KMS-11 (cell line): ENCODE results near the gene LTBP3.

Experiments used
- H2AFZ ChIP-seq: fragments of 200-600 bp; sonication (generic); 2 replicates; pipeline ENCODE4 v1.6.1; 2016; ENCODE audit warnings: antibody characterized with exemption, mixed run types, low read depth
- H3K27ac ChIP-seq: fragments of 200-600 bp; sonication (generic); 2 replicates; pipeline ENCODE4 v1.6.1; 2016; ENCODE audit warnings: mild to moderate bottlenecking, mixed run types
- H3K27me3 ChIP-seq: fragments of 200-600 bp; sonication (generic); 2 replicates; pipeline ENCODE4 v1.6.1; 2017; ENCODE audit warnings: mild to moderate bottlenecking, low read depth, mixed run types, moderate library complexity; ENCODE audit not compliant: insufficient read depth
- H3K36me3 ChIP-seq: fragments of 200-600 bp; sonication (generic); 2 replicates; pipeline ENCODE4 v1.6.1; 2017; ENCODE audit warnings: mild to moderate bottlenecking, mixed run types; ENCODE audit not compliant: insufficient read depth
- H3K4me1 ChIP-seq: fragments of 200-600 bp; sonication (generic); 2 replicates; pipeline ENCODE4 v1.6.1; 2016; ENCODE audit warnings: mild to moderate bottlenecking, low read depth, mixed run types; ENCODE audit not compliant: poor library complexity, severe bottlenecking
- H3K4me2 ChIP-seq: fragments of 200-600 bp; sonication (generic); 2 replicates; pipeline ENCODE4 v1.7.0; 2016; ENCODE audit warnings: mild to moderate bottlenecking, mixed run types
- H3K4me3 ChIP-seq: fragments of 200-600 bp; sonication (generic); IDR thresholded peaks from 2 replicates; pipeline ENCODE4 v1.6.1; 2017; ENCODE audit warnings: low read depth, low read length, mixed read lengths; ENCODE audit not compliant: insufficient read depth
- H3K79me2 ChIP-seq: fragments of 200-600 bp; sonication (generic); 2 replicates; pipeline ENCODE4 v1.6.1; 2016; ENCODE audit warnings: low read depth, mixed run types; ENCODE audit not compliant: insufficient read depth
- H3K9ac ChIP-seq: fragments of 200-600 bp; sonication (generic); 2 replicates; pipeline ENCODE4 v1.6.1; 2016; ENCODE audit warnings: mild to moderate bottlenecking, mixed run types
- H4K20me1 ChIP-seq: fragments of 200-600 bp; sonication (generic); 2 replicates; pipeline ENCODE4 v1.6.1; 2016; ENCODE audit warnings: mild to moderate bottlenecking, mixed run types; ENCODE audit not compliant: insufficient read depth
- CTCF ChIP-seq: fragments of 200-600 bp; sonication (generic); conservative IDR thresholded peaks from 2 replicates; pipeline ENCODE4 v1.6.1; 2017; ENCODE audit warnings: low read depth, mild to moderate bottlenecking, antibody characterized with exemption, low read length, moderate library complexity, mixed read lengths

Gene LTBP3

GRCh38 chr11:65501186-65501471 is 57.0 kb downstream of the LTBP3 start:
- no peak for TF ChIP-seq CTCF
- H3K9ac ChIP-seq: peak overlapping the region; percentile 100
- no peak overlapping the region for H3K4me3 ChIP-seq
- H3K36me3 ChIP-seq: peaks cover 63% of the 10 kb centered on the region
- H2AFZ ChIP-seq: no peak overlapping the region
- no peaks in the 10 kb centered on the region for H3K27me3 ChIP-seq
- H4K20me1 ChIP-seq: peaks cover 64% of the 10 kb centered on the region
- H3K79me2 ChIP-seq: peaks cover 91% of the 10 kb centered on the region
- peak overlapping the region; percentile 99 for H3K27ac ChIP-seq
- peaks cover 35% of the 10 kb centered on the region for H3K4me1 ChIP-seq
- peak overlapping the region; percentile 94 for H3K4me2 ChIP-seq

GRCh38 chr11:65500387-65501185 is 57.6 kb downstream of the LTBP3 start:
- Histone ChIP-seq H3K4me3 (no peak overlapping the region), H2AFZ (no peak overlapping the region), H4K20me1 (peaks cover 64% of the 10 kb centered on the region)

GRCh38 chr11:65499713-65500386 is 58.3 kb downstream of the LTBP3 start:
- H3K27ac ChIP-seq: peak overlapping the region; percentile 99
- H3K9ac ChIP-seq: peak overlapping the region; percentile 100
- H4K20me1 ChIP-seq: peaks cover 59% of the 10 kb centered on the region
- H3K4me2 ChIP-seq: peak overlapping the region; percentile 94
- peaks cover 90% of the 10 kb centered on the region for H3K79me2 ChIP-seq
- H3K27me3 ChIP-seq: no peaks in the 10 kb centered on the region
- peaks cover 59% of the 10 kb centered on the region for H3K36me3 ChIP-seq
- H3K4me1 ChIP-seq: peaks cover 35% of the 10 kb centered on the region
- no peak for TF ChIP-seq CTCF
- H3K4me3 ChIP-seq: no peak overlapping the region
- no peak overlapping the region for H2AFZ ChIP-seq

More at GRCh38 chr11:65500387-65501185, 57.6 kb downstream of the LTBP3 start:
- Histone ChIP-seq H3K27ac (peak overlapping the region; percentile 99), H3K36me3 (peaks cover 63% of the 10 kb centered on the region), H3K9ac (peak overlapping the region; percentile 100), H3K27me3 (no peaks in the 10 kb centered on the region), H3K4me2 (peak overlapping the region; percentile 94), H3K79me2 (peaks cover 91% of the 10 kb centered on the region), H3K4me1 (peaks cover 35% of the 10 kb centered on the region)
- no peak for TF ChIP-seq CTCF

- H3K4me1 ChIP-seq: peaks cover 35% of the 10 kb centered on the region
- H2AFZ ChIP-seq: no peak within 1 kb of the TSS
- peak within 1 kb of the TSS; percentile 99 for H3K27ac ChIP-seq
- H3K36me3 ChIP-seq: peaks cover 52% of the 10 kb centered on the region
- TF ChIP-seq CTCF: no peak
- H3K4me2 ChIP-seq: peak within 1 kb of the TSS; percentile 94
- H4K20me1 ChIP-seq: peaks cover 52% of the 10 kb centered on the region
- peaks cover 83% of the 10 kb centered on the region for H3K79me2 ChIP-seq
- H3K4me3 ChIP-seq: no peak within 1 kb of the TSS
- H3K9ac ChIP-seq: peak within 1 kb of the TSS; percentile 100
- no peaks in the 10 kb centered on the region for H3K27me3 ChIP-seq
Measured at GRCh38 chr11:65498977-65499712, 59.0 kb downstream of the LTBP3 start, which contains the start of gene MALAT1. Gene MALAT1, plus strand, starts transcription at chr11:65499045.
